Stomach (tissue), 4 donors: Measurements from ENCODE around the gene RASSF10.

ENCODE experiments used
- CTCF ChIP-seq, 7 experiments: fragments of 450-650 bp in 4 of 7; fragments of 200-600 bp in 3 of 7; sonication (generic) in 3 of 7; IDR thresholded peaks; one replicate each; pipeline ENCODE4 v1.5.1; 2016 to 2019; ENCODE audit warnings: antibody characterized with exemption in 7 of 7, control low read depth in 2 of 7, mild to moderate bottlenecking in 1 of 7
- EP300 ChIP-seq: sonication (generic); formaldehyde crosslinking; IDR thresholded peaks from one replicate; pipeline ENCODE4 v1.6.1; 2017; ENCODE audit warnings: antibody characterized with exemption
- POLR2A ChIP-seq, 4 donors: fragments of 450-650 bp; IDR thresholded peaks; one replicate each; pipeline ENCODE4 v1.6.1; 2016; ENCODE audit warnings: antibody characterized with exemption in 4 of 4, control low read depth in 2 of 4, mild to moderate bottlenecking in 1 of 4, moderate library complexity in 1 of 4
- POLR2AphosphoS5 ChIP-seq, 3 donors: sonication (generic); formaldehyde crosslinking; IDR thresholded peaks; one replicate each; pipeline ENCODE4 v1.6.1; 2016; ENCODE audit warnings: antibody characterized with exemption in 3 of 3

GRCh38 chr11:13029872-13030271 is 20.8 kb downstream of the RASSF10 start:
- TF ChIP-seq CTCF (IDR thresholded peaks at IDR 0.05) (no peak), POLR2AphosphoS5 (IDR thresholded peaks at IDR 0.05) (no peak), POLR2A (IDR thresholded peaks at IDR 0.05) (no peak), EP300 (no peak)
